Stimulated activated CD4-positive, alpha-beta T cell treated with anti-CD3 and anti-CD28 coated beads, Interleukin-4, amount 100 ng/mL, for 1 hour (primary cell): Measurements from ENCODE around the gene ZBTB3.
"Not testable (repeated sequence)": the region's sequence is repeated elsewhere in the genome, so short reads cannot be mapped to it uniquely, and the experiment has no call there.

ENCODE experiments used
- DNase-seq: peaks from one replicate; pipeline ENCODE4 v3.0.0-alpha.2; 2020

The ZBTB3 gene

DNA sequence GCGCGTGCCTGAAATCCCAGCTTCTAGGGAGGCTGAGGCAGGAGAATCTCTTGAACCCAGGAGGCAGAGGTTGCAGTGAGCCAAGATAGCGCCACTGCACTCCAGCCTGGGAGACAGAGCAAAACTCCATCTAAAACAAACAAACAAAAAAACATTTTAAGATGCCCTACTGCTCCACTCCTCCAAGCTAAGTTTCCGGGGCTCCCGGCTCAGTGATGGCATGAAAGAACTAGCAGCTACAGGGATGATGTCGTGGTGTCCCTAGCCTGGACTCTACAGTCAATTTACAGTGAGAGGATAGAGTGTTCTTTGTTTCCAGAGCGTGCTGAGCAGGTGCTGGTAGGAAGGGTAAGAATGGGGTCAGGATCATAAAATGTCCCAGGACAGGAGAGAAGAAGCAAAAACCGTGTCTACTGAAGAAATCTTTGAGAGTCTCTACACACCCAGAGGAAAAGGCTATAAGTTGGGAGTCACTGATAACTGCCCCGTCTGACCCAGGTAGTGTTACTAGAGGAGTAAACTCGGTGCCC is 1.2 kb upstream of the ZBTB3 start:
- DNase-seq = no peak

- no peak for DNase-seq
Observed at GRCh38 chr11:62752994-62753735, 795 bp downstream of the ZBTB3 start.

DNA sequence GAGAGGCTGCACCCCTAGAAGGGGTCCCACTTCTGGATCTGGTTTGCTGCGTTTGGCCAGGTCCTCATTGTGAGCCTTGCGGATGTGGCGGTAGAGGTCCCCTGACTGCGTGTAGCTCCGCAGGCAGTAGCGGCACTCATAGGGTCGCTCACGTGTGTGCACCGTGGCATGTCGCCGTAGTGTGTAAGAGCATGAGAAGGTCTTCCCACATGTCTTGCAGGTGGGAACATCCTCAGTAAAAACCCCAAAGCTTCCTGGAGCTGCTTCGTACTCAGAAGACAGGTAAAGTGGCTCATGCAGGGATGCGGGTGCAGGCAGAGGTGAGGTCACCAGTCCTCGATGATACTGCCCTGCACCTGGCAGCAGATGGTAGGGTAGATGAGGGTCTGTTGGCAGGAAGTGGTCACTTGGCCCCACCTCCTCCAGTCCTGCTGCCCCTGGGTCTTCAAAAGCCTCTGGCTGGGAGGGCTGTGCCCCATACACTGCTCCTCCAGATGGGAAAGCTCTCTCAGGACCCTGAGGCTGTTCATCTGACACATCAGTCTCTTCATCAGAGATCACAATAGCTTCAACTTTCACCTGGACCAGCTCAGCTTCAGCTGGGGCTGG is 1.7 kb downstream of the ZBTB3 start:
- DNase-seq = no peak

GRCh38 chr11:62749931-62750330 is 4.0 kb downstream of the ZBTB3 start:
- not testable (repeated sequence) for DNase-seq

DNA sequence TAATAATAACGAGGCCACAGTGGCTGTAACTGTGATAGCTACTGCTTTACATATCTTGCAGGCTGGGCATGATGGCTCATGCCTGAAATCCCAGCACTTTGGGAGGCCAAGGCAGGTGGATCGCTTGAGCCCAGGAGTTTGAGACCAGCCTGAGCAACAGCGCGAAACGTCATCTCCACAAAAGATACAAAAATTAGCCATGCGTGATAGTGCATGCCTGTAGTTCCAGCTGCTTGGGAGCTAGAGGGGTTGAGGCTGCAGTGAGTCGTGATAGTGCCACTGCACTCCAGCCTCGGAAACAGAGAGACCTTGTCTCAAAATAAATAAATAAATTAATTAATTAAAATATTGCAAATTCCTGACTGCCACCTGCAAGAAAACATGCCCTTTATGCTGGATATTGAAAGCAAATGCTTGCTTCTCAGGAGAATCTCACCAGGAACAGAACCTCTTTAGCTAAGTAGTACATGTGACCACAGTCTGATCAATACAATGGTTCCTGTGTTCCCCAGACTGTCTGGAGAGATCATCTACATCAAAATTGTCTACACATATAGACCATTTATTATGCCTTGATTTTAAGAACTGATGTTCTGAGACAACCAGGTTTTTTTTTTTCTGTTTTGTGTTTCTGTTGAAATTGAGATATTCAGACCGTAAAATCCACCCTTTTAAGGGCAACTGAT is 6.3 kb downstream of the ZBTB3 start:
- DNase-seq = no peak

DNA sequence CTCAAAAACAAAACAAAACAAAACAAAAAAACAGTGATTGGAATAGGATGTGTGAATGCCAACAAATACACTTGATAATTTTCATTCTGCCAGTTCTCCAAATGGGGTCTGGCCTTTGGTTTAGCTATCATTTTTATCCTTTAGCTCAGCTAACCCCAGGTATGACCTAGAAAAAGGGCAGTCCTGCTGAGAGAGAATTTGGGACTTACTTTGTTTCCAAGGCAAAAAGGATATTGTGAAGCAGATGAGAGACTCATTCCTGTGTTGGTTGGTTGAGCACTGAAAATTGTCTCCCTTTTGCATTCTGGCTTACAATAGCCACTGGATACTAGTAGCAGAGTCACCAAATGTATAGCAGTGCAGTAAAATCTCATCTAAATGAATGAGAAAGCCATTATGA is 16.8 kb downstream of the ZBTB3 start:
- no peak for DNase-seq

- DNase-seq = no peak
Observed at GRCh38 chr11:62732830-62733229, 21.1 kb downstream of the ZBTB3 start.

DNA sequence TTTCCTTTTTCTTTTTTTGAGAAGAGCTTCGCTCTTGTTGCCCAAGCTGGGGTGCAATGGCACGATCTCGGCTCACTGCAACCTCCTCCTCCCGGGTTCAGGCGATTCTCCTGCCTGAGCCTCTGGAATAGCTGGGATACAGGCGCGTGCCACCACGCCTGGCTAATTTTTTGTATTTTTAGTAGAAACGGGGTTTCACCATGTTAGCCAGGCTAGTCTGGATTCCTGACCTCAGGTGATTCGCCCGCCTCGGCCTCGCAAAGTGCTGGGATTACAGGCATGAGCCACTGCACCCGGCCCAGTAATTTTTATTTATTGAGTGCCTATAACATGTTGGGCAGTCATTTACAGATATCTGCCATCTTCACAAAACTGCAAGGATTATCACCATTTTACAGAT is 23.9 kb downstream of the ZBTB3 start:
- not testable (repeated sequence) for DNase-seq

DNA sequence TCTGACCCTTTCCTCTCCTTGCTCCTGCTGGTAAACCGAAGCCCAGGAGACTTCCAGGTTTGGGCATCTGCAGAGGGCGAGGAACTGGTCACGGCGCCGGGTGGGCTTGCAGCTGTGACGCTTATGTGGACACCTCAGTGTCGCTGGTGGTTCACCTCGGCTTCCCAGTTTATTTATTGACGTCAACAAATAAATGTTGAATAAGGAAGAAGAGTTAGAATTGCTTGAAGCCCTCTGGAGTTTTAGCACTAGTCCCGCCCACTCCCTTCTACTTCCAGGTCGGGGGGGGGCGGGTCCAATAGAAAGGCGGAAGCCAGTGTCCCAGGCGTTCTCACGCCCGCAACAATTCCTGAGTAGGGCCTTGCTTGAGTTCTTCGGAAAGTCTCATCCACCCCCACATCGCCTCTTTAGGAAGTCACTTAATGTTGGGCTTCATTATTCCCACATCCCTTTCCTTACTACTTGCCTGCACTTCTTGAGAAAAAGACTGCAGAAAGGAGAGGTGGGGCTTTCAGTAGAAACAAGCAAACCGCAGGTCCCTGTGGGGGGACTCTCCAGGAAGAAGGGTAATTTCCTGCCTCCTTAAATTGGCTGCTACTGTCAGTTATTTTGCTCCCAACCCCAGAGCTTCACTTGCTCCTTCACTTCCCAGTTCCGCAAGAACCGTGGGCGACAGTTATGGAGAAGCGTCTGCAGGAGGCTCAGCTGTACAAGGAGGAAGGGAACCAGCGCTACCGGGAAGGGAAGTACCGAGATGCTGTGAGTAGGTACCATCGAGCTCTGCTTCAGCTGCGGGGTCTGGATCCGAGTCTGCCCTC is 25.6 kb downstream of the ZBTB3 start, which contains the start of gene TTC9C:
TSS of gene TTC9C (plus strand) at position 316 of the 818 bp plus-strand sequence. CDS start at position 679, 363 bp downstream.
- peak; percentile 82 for DNase-seq

GRCh38 chr11:62727872-62728170 is 26.1 kb downstream of the ZBTB3 start:
- DNase-seq = peak; percentile 68

DNA sequence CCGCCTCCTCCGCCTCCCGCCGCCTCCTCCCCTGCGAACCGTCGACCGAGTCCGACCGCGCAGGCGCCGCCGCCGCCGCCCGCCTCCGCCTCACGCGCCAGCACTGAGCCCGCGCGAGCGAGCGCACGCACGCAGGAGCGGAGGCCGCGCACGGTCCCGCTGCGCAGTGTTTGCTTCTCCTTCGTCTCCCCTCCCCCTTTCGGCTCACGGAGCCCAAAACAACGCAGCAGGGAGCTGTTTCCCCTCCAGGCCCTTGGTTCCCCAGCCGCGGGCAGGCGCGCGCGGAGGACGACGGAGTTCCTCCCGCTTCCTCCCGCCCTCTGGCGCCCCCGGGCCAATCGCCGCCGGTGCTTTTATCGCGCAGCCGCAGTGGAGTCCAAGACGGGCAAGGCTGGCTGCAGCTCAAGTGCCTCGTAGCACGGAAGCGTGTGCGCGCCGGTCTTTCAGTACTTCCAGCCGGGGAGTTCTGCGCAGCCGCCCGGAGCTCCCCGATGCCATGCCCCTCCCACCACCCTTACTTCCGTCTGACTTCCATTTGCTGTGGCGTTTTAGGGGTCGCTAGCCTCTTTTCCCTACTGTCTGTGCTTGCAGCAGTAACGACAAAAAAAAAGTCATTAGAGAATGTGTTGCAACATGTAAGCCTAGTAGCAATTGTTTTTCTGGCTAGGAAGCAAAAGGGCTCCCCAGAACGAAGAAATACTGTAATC is 26.6 kb downstream of the ZBTB3 start, which contains the start of gene HNRNPUL2:
TSS of gene HNRNPUL2 (minus strand) at position 293 of the 707 bp plus-strand sequence. CDS start 301 bp downstream, outside the sequence.
- peak; percentile 98 for DNase-seq

GRCh38 chr11:62726915-62727164 is 27.1 kb downstream of the ZBTB3 start:
- DNase-seq = no peak

GRCh38 chr11:62726156-62726914 is 27.6 kb downstream of the ZBTB3 start:
- DNase-seq = peak; percentile 36

GRCh38 chr11:62725646-62726045 is 28.3 kb downstream of the ZBTB3 start:
- DNase-seq = no peak

- no peak for DNase-seq
Observed at GRCh38 chr11:62724171-62724570, 29.8 kb downstream of the ZBTB3 start.

DNA sequence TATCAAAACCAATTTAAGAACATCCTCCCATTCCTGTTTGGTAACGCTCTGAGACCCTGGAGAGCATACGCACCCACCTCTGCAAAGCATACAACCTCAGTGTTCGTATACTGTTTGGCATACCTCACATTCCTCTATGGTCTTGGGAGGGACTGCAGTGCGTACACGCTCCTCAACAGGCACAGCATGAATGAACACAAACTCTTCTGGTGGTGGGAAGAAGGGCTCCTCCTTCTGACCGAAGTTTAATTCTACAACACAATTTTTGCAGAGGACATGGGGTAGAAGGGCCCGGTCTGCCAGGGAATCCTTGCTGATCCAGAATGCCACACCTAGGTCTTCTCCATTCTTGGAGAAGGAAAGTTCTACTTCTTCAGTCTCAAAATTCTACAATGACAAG is 32.0 kb downstream of the ZBTB3 start:
- no peak for DNase-seq

GRCh38 chr11:62719302-62719978 is 34.5 kb downstream of the ZBTB3 start:
- DNase-seq = no peak

GRCh38 chr11:62716816-62717215 is 37.1 kb downstream of the ZBTB3 start:
- no peak for DNase-seq

DNA sequence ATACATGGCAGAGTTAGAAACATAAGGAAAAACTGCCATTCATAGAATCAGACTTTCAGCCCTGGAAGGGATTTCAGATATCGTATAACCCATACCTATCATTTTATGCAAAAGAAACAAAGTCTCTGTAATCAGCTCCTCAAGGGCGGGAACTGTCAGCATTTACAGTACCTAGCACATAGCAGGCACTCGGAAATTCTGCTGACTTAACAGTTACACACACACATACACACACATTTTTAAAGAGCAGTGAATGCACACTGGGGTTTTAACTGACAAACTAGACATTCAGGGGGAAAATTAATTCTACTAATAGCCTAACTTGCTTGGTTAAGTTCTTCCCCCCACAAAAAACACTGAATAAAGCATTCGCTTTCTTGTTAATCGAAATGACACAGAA is 37.8 kb downstream of the ZBTB3 start:
- no peak for DNase-seq

DNA sequence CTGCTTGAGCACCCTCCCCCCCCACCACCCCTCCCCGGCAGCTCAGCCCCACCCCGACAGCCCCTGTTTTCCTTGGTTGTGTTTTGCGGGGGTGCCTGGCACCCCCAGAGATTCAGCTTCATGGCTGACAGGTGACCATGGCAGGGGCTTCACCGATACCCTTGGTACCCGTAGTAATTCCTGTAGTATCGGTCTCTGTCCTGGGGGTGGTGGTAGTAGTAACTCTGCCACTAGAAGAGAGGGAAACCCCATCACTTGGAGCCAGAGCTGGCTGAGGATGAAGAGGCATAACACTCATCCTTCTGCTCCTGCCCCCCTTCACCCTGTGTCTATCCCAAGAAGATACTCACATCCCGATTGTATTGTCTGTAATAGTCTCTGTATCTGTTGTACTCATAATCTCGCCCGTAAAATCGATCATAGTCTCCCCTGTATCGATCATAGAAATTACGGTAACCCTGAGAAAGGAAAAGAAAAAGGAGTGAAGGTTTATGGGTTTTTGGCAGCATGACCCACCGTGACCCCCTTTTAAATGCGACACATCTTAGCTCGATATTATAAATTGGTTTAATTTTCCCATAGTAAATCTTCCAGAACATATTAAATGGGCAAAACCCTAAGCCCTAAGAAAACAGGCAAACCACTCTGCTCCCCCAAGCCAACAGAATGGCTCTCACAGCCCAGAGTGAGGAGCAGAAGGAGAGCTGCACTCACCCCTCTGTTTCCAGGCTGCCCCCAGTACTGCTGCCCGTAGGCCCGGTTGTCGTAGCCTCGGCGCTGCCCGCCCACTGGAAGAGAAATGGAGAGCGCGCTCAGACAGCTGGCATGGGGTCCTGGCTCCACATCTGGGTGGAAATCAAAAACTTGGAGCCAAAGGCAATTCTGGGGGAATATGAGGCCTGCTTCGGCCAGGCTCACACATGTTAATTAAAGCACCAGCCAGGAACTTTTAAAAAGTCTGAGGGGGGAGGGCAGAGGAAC is 38.5 kb downstream of the ZBTB3 start:
- DNase-seq = no peak
